PFSK-1 (cell line): ENCODE measurements around the gene NMRAL1.

Experiments used
- FOXP2 ChIP-seq: optimal IDR thresholded peaks from 2 replicates; pipeline ENCODE3; 2011; ENCODE audit warnings: borderline replicate concordance, control low read depth, inconsistent platforms; ENCODE audit not compliant: insufficient read depth; ENCODE audit errors: extremely low read length, extremely low read depth
- POLR2AphosphoS5 ChIP-seq: IDR thresholded peaks from 2 replicates; pipeline ENCODE4 v1.6.1; 2012; ENCODE audit warnings: low read depth, mild to moderate bottlenecking, control low read depth, low read length, moderate library complexity
- REST ChIP-seq, 2 experiments: IDR thresholded peaks; 2 replicates each; pipeline versions ENCODE4 v1.6.1 to v1.8.0; 2011 to 2012; ENCODE audit warnings: low read depth in 2 of 2, low read length in 2 of 2, control low read depth in 1 of 2, inconsistent platforms in 1 of 2, mild to moderate bottlenecking in 1 of 2, moderate library complexity in 1 of 2; ENCODE audit not compliant: insufficient read depth in 1 of 2
- SIN3A ChIP-seq: IDR thresholded peaks from 2 replicates; pipeline ENCODE4 v1.6.1; 2012; ENCODE audit warnings: mild to moderate bottlenecking, low read length, moderate library complexity, borderline replicate concordance; ENCODE audit not compliant: insufficient read depth
- TAF1 ChIP-seq: IDR thresholded peaks from 2 replicates; pipeline ENCODE4 v1.6.1; 2012; ENCODE audit warnings: low read length, control low read depth, borderline replicate concordance; ENCODE audit not compliant: insufficient read depth

- 0 out of 2 replicates have a peak, but pooled peaks have one; percentile 15 for TF ChIP-seq POLR2AphosphoS5
- no peak for TF ChIP-seq REST (IDR thresholded peaks at IDR 0.05; ENCODE audit: insufficient read depth in 1 of 2, low read depth in 2 of 2, low read length in 2 of 2)
- no peak for TF ChIP-seq SIN3A
- no peak for TF ChIP-seq TAF1
- TF ChIP-seq FOXP2 = no peak
Observed at GRCh38 chr16:4431023-4431422, 43.4 kb downstream of the NMRAL1 start.
